D341Med (cell line): ENCODE measurements around the gene C8B.

Experiments
- DNase-seq: peaks from one replicate; pipeline ENCODE4 v3.0.0; 2012; ENCODE audit warnings: low spot score

Gene C8B

DNA sequence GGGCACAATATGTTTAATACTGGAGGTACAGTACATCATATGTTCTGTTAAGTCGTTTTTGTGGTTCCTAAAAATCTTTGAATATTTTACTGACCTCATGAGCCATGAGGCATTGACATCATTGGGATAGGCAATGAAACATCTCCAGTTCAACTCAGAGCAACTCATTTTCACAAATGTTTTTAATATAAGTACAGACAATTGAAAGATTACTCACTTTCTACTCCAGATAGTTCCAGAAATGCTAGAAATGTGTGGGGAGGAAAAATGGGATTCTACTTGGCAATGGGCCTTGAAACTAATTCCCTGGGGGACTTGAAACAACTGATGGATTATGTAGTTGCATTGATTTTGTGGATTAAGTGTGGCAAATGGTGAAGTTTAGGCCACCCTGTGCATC lies 7.2 kb upstream of the C8B start:
- no peak for DNase-seq

DNA sequence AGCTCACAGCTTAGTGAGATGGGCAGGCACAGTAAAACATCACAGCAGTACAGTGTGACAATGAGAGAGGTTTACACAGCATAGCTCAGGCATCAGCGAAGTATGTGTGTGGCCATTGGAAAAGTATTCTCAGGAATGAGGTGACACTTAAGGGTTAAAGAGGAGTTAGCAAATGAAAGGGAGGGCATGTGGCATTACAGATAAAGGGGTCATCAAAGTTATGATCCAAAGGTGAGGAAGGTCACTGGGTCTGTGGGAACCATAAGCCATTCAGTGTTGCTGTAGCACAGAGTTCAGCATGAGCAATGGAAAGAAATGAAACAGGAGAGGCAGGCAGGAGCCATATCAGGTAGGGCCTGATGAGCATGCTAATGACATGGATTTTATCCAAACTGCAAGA lies 4.5 kb upstream of the C8B start:
- DNase-seq = no peak

DNA sequence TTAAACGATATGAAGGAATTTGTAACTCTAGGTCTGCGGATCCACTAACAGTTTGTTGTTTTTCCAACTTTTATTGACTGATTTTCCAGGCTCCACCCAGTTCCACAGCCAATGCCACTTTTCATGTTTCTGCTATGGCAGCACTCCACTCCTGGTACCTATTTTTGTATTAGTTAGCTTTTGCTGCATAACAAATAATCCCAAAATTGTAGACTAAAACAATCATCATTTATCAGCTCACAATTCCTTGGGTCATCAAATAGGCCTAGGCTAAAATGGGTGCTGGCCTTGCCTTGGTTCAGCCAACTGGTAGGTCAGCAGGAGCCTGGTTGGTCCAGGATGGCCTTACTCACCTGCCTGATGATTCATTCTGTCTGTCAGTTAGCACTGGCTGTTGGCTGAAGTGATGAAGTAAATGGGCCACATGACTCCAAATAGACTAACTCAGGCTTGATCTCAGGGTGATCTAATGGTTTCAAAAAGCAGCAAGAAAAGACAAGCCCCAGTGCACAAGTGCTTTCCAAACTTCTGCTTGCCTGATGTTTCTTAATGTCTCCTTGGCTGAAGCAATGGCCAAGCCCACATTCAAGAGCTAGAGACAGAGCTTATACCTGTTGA lies 3.2 kb upstream of the C8B start:
- no peak for DNase-seq

DNA sequence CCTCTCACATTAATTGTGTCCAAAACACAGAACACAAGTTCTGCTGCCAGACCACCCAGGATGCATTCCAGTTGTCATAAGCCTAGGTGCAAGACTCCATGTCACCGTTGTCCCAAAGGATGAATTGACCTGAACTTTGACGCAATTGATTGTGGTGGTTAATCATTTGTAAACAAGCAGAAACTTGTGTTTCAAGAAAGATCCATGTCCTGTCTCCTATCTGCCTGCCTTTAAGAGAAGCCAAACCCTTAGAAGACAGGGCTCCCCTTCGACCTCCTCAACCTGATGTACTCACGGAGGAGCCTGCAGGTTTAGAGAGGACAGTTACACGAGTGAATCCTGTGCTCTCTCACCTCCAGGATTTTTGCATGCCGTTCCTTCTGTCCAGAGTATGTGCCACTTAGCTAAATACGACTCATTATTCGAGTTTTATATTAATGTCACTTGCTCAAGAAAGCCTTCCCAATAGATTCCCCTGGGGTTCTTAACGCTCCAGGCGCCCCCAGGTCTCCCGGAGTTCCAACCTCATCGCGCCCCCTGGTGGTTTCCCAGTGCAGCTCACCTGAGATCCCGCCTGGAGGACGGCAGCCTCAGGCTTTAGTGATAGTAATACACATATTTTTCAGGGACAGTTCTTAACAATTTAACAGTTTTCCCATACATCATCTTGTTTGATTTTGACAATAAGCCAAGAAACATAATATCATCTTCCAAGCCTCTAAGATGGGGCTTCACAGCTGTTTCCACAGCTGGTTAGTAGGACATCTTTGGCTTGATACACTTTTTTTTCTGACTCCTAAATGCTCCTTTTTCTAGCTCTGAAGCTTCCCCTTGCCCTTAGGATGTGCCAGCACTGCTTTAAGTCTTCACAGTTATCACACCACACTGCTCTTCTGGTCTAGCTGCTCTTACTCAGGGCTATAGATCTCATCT lies 2.4 kb upstream of the C8B start:
- peak; percentile 72 for DNase-seq

DNA sequence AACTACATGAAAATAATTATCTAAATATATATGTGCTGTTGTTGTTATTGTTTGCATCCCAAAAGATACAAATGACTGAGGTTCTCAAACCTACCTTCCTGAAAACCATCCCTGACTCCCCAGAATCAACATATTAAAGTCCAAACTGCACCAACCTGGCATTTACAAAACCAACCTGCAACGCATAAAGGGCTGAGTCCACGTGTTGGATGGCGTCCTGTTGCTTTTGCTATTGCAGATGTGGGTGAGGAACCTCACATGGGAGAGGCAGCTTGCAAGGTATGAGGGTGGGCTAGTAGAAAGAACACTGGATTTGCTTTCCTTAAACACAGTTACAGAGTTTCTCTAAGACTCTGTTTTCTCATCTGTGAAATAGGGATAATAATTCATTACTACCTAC lies 1.5 kb upstream of the C8B start:
- no peak for DNase-seq

DNA sequence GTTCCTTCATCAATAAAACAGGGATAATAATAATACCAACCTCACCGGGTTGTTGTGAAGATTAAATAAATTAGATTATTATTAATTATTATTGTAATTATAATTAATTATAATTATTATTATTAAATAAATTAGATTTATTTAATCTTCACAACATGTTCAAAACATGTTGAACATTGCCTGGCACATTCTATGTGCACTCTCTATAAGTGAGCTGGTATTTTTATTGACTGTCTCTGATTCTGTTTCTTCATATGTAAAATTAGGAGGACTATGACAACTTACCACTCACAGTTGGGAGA lies 834 bp upstream of the C8B start:
- no peak for DNase-seq

DNA sequence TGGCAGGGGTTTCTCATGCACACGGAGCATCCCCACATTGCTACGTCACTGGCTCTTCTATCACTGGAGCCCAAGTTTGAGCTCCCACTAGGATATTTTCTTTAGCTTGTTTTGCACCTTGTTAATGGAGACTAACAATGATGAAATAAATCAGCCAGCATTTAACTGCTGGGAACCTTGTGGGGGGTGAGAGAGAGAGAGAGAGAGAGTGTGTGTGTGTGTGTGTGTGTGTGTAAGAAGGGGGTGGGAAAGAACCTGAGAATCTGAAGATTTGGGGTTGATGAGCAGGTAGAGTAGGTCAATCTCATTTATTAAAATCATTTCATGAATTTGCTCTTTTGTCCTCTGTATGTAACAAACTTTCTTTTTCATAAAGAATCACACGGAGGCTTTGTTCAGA lies 624 bp downstream of the C8B start:
- DNase-seq = no peak

DNA sequence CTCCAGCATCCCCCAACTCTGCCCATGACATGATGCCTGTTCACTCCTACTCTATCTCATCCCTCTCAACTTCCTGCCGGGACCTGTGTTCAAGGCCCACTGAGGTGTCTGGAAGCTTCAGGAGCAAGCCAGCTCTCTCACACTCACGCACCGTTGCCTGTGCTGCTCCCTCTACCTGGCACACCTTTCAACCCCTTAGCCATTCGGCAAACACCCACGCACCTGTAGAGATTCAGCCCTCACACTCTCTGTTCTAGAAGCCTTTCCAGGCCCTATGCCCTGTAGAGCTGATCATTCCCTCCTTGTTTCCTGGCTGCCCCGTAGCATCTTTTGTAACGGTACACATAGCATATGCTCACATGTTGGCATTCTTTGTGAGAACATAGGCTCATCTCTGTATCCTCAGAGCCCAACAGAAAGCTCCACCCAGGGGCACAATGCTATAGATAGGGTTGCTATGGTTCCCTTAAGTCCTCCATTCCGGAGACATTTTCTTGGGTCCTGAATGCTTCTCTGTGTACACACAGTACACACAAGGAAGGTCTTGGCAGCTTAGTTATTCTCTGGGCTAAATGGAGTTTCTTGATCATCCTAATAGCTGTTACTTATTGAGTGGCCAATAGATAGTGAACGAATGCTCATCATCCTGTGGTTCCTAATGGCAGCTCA lies 1.3 kb downstream of the C8B start:
- DNase-seq = no peak

DNA sequence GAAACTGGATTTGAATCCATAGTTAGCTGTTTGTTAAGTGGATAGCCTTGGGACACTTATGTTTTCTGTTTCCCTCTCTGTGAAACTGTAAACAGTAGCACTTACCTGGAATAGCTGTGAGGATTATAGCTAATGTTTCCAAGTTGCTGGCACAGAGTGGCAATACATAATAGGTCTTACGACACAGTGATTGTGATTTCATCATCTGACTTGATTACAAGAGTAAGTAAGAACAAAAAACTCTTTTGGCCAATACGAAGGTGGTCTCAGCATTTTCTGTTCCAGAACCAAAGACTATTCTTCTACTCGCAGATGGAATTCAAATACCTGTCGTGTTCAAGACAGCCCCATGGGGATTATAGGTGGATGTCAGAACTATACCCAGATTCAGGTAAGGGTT lies 2.1 kb downstream of the C8B start:
- no peak for DNase-seq

DNA sequence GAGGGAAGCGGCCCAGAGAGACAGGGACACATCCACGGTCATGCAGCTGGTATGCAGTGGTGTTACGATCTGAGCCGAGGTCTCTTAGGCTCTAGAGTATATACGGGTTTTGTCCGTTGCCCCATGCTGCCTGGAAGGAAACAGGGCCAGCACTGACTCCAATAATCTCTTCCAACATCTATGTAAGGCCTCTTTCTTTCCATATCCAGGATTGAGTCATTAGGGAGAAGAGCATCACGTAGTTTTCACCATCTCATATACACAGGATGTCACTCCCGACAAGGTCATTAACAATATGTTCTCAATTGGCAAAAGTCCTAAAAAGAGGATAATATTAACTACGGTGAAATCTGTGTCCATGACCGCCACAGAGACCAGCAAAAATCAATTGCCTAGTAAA lies 4.4 kb downstream of the C8B start:
- DNase-seq = no peak

DNA sequence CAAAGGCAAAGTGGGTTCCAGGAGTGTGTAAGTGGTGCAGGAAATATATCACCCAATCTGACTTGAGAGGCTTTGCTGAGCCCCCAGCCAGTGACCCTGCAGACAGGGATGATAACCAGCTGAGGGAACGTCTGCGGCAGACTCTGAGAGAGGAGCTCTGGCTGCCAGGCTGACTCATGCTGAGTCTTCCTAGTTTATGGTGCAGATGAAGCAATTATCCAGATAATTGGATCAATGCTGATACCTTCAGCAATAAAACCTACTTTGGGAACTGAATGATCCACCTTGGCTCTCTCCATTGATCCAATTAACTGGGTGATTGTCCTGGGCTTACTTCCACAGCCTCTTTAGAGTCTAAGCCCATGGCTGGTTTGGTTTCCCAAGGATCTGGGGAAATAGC lies 7.3 kb downstream of the C8B start:
- no peak for DNase-seq

DNA sequence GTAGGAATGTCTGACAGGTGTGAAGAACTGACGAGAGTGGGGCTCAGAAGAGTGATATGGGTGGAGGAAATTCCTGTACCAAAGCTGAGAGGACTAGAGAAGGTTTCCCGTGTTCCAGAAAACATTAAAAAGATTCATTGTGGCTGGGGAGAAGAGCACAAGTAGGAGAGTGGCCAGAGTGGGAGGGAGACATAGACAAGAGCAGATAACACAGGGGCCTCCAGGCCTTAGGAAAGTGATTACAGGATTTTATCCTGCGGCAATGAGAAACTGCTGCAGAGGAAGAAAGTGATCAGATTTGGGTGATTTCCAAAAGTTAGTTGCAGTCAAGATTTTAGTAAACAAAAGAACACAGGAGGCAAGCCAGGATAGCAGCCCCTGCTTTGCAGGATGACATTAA lies 7.9 kb downstream of the C8B start:
- DNase-seq = no peak

DNA sequence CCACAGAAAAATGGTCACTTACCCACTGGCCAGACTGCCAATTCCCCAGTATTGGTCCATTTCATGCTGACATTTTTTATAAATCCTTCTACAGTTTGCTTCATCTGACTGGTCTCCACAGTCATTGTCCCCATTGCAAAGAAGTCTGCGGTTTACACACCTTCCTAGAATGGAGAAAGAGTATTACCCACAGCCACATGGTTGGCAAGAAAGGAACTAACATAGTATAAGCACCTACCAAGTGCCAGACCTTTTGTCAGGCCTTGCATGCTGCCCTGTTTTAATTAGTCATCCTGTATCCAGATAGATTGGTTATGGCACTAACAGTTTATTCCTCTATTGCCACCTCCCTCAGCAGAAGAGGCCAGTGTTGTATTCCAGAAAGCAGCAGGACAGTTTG lies 11.2 kb downstream of the C8B start:
- DNase-seq = no peak

DNA sequence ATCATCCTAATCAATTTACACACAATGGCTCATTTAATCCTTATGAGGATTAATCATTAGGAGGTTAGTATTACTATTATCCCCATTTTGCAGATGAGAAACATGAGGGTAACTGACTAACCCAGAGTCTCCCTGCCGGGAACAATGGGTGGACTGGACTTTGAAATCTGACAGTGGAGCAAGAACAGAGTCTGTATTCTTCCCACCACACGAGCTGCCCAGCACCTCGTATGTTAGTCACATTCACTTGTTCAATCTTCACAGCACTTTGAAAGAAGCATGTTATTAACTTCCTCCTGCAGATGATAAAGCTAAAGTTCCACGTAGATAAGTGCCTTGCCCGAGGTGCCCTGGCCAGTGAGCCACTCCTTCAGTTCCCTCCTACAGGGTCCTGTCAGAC lies 12.4 kb downstream of the C8B start:
- DNase-seq = no peak

DNA sequence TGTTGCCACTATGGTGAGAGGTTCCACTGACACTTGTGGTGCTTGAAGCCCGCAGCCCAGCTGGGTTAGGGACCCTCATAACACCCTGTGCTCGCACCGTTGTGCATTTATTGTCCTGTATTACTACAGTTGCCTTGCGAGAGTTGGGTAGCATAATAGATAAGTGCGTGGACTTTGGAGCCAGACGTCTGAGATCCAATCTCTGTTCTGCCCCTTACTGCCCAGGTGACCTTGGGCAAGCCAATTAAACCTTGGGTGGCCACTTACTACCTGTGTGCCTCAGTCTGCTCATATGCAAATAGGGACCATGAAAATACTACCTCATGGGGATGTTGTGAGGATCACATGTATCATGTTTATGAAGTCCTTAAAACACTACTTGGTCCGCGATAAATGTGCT lies 13.3 kb downstream of the C8B start:
- DNase-seq = no peak

DNA sequence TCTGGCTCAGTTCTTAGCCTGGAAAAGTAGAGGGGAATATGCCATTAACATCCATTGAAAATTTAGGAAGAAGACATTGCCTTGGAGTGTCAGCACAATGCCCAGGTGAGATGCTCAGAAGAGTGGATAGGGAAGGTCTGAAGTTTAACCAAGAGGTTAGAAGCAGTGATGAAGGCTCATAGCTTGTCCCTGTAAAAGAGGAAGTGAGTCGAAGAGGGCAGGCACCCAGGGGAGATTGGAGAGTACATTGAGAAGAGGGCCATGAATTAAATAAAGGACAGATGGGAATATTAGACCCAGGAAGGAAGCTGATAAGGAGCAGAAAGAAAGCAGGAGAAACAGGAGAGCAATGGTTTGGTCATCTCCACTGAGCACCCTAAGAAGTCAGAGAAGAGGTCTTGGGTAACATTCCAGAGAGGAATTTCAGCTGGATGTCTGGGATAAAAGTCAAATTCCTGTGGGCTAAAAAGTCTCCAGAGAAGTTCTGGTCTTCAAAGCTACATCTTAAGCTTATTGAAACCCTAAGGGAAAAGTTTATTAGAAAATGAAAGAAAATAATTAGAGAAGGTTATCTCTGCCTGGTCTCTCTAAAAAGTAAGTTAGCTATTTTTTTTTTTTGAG lies 17.3 kb downstream of the C8B start:
- DNase-seq = no peak

DNA sequence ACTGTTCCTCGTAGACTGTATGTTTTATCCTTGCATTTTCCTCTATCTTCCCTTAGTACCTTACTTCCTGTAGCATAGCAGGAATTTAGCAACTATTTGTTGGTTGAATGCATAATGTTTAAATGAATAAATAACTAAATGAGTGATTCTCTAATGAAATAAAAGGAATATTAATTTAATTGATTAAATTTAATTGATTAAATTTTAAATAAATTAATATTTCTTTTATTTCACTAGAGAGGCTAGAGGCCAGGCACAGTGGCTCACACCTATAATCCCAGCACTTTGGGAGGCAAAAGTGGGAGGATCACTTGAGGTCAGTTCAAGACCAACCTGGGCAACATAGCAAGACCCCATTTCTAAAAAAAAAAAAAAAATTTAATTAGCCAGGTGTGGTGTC lies 25.8 kb downstream of the C8B start:
- DNase-seq = no peak

DNA sequence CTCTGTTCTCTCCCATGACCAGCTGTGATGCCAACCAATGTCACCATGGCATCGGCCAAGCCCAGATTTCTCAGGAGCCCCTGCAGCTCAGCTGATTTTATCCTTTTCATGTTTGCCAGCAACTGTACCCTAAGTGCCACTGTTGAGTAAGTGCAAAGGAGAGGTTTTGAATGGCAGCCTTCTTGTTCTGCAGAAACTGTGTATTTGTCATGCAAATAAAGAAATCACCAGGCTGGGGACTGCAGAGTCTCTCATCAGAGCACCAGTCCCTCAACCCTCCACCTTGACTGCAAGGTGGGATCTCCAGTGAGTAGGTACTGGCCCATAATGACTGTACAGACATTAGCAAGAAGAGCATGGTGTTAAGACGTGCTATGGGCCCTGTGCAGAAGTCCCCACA lies 26.6 kb downstream of the C8B start:
- DNase-seq = no peak

DNA sequence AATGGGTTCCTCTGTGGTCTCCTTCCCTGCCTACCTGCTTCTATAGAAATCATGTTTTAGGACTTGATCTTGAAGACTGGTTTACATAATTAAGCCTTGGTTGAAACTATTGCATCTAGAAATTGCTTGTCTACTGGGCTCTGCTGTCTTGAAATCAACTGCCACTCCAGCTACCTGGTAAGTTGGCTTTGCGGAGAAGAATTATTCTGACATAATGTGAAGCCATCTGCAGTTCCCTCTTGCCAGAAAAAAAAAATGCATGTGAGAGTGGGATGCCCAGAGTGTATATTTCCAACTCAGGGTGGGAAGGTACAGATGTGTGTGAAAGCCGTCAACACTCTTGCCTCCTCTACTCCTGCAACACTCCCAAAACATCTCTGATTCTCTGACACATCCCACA lies 27.2 kb downstream of the C8B start:
- DNase-seq = no peak

DNA sequence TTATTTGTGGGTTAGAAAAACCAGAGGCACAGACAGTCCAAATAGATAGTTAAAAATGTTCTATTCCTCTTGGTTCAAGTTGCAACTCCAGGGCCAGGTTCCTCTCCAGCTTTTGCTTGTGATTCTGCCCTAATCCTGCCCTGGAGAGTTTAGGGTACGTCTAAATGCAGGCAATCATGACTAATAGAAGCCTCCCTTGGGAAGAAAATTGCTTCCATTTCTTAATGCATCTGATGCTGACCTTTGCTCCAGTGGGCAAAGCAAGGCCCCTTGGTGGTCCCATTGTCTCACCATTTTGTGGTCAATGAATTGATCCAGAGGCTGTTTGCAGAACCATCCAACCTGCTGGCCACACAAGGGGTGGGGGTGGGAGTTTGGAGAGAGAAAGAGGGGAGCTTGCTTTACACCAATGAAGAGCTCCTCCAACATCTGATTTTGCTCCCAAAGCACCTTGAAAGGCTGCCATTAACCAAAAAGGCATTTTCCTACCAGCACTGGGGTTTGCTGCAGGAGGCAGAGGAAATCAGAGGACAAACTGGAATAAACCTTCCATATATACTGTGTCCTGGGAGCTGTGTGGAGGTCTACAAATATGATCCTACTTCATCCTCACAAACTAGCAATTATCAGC lies 31.3 kb downstream of the C8B start:
- DNase-seq = no peak

DNA sequence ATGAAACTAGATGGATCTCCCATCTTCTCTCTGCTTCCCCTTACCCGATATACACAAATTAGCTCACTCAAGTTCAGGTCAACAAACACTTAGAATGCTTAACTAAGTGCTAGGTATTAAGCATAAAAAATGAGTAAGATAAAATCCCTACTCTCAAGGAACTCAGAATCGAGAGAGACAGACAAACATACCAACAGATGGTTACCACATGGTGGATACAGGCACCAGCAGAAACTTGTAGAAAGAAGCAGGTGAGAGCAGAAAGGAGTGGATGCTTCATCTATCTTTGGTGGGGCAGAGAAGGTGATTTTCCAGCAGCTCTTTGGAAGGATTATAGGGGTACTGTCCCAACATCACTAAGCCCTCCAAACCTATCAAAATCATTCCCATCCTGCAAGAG lies 32.2 kb downstream of the C8B start:
- DNase-seq = no peak

DNA sequence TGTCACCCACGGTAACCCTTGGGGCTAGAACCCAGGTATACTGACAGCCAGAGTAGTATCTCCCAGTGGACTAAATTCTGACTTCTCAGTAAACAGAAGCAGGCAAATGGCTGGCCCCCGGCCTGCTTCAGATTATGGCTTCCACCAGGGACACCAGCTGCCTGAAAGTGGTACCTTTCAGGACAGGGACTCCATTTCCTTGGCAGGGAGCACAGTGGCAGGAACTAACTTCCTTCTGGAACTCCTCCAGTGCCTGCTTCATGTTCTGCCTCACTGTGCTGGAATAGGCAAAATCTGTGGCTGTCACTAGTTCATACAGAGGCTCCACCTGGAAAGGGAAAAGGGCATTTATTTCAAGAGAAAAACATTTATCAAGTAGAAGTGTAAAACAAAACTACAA lies 32.7 kb downstream of the C8B start:
- DNase-seq = no peak

DNA sequence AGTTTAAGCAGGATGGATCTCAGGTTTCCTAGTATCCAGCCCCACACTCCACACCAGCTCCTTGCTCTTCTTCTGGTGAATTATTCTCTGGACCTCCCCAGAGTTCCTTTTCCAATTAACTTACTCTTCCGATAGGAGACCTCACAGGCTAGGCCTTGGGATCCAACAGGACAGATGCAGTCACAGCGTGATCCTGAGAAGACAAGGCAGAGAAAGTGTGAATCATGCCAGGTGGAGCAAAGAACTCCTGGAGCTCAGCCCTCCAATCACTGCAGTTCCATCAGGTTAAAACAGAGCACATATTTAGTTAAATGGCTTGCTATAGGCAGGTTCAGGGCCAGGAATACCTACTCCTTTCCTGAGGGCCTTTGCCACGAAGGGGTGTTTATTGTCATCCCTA lies 34.1 kb downstream of the C8B start:
- DNase-seq = no peak
